Testis (tissue), 2 donors: Measurements from ENCODE around the gene MYO5B.

ENCODE experiments used
- POLR2A ChIP-seq: fragments of 450-650 bp; IDR thresholded peaks from one replicate; pipeline ENCODE4 v1.6.1; 2017; ENCODE audit warnings: antibody characterized with exemption, mild to moderate bottlenecking, moderate library complexity
- TF ChIP-seq, protein P1 (sequence below), 3 experiments: fragments of 450-650 bp in 2 of 3; fragments of 200-600 bp in 1 of 3; sonication (generic) in 1 of 3; IDR thresholded peaks; one replicate each; pipeline ENCODE4 v1.5.1; 2016 to 2019; ENCODE audit warnings: antibody characterized with exemption in 3 of 3, mild to moderate bottlenecking in 2 of 3, moderate library complexity in 1 of 3

GRCh38 chr18:49948975-49949374, 246.0 kb downstream of the MYO5B start:
- TF ChIP-seq, protein P1, sequence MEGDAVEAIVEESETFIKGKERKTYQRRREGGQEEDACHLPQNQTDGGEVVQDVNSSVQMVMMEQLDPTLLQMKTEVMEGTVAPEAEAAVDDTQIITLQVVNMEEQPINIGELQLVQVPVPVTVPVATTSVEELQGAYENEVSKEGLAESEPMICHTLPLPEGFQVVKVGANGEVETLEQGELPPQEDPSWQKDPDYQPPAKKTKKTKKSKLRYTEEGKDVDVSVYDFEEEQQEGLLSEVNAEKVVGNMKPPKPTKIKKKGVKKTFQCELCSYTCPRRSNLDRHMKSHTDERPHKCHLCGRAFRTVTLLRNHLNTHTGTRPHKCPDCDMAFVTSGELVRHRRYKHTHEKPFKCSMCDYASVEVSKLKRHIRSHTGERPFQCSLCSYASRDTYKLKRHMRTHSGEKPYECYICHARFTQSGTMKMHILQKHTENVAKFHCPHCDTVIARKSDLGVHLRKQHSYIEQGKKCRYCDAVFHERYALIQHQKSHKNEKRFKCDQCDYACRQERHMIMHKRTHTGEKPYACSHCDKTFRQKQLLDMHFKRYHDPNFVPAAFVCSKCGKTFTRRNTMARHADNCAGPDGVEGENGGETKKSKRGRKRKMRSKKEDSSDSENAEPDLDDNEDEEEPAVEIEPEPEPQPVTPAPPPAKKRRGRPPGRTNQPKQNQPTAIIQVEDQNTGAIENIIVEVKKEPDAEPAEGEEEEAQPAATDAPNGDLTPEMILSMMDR (IDR thresholded peaks at IDR 0.05) = no peak
- TF ChIP-seq POLR2A = no peak
